Activated CD8-positive, alpha-beta T cell treated with anti-CD3 and anti-CD28 coated beads for 36 hours (primary cell): Measurements from ENCODE around the gene RNF187. TPM values are rescaled to one million over a fixed set of nuclear protein-coding genes. Genes with fewer than 3 reads are reported as not detected.

Source experiments
- ATAC-seq: fragments of 200-7000 bp; cut with Tn5 transposase; one replicate; pipeline ENCODE4 v1.10.0; 2021; ENCODE audit warnings: mild to moderate bottlenecking, moderate library complexity
- CTCF ChIA-PET: fragments of 350-600 bp; sonication (Branson Sonifier 250); formaldehyde crosslinking; loops from one replicate; lab custom pipeline; 2021; ENCODE audit warnings: antibody characterized with exemption; lab: Charles Lee
- POLR2A ChIA-PET: fragments of 350-600 bp; sonication (Branson Sonifier 250); formaldehyde crosslinking; loops from one replicate; lab custom pipeline; 2021; ENCODE audit warnings: antibody characterized with exemption; lab: Charles Lee
- DNase-seq: peaks from one replicate; pipeline ENCODE4 v3.0.0-alpha.2; 2020
- H3K27ac Mint-ChIP-seq: one replicate; pipeline ENCODE4 v1.8.0; 2021; ENCODE audit warnings: mild to moderate bottlenecking, mixed read lengths
- H3K27me3 Mint-ChIP-seq: one replicate; pipeline ENCODE4 v1.8.0; 2021; ENCODE audit warnings: mixed read lengths
- H3K36me3 Mint-ChIP-seq: one replicate; pipeline ENCODE4 v1.8.0; 2021; ENCODE audit warnings: low read depth, mixed read lengths
- H3K4me1 Mint-ChIP-seq: one replicate; pipeline ENCODE4 v1.8.0; 2021; ENCODE audit warnings: low read depth, mixed read lengths
- H3K4me3 Mint-ChIP-seq: one replicate; pipeline ENCODE4 v1.8.0; 2021; ENCODE audit warnings: mild to moderate bottlenecking, moderate library complexity, mixed read lengths
- H3K9me3 Mint-ChIP-seq: one replicate; pipeline ENCODE4 v1.8.0; 2021; ENCODE audit warnings: mixed read lengths
- CTCF ChIP-seq: fragments of 200-600 bp; IDR thresholded peaks from one replicate; pipeline ENCODE4 v1.8.0; 2022; ENCODE audit warnings: antibody characterized with exemption, mild to moderate bottlenecking
- intact Hi-C: fragments of 100-400 bp; cut with micrococcal nuclease; formaldehyde crosslinking; loops from one replicate; pipeline ENCODE4 v1.10.0; 2022
- total RNA-seq, 2 experiments: library from RNA; stranded (reverse); gene quantifications; one replicate each; pipeline ENCODE4 v1.2.3, GENCODE V29; 2021

RNF187 gene
- total RNA-seq: 100 to 1,000 TPM; 147 TPM

- Mint-ChIP-seq H3K4me3 (peak within 1 kb of the TSS; percentile 96), H3K36me3 (peaks cover 32% of the 10 kb centered on the region), H3K9me3 (no peaks in the 10 kb centered on the region), H3K27me3 (no peaks in the 10 kb centered on the region), H3K27ac (peak within 1 kb of the TSS; percentile 99), H3K4me1 (peaks cover 39% of the 10 kb centered on the region)
- DNase-seq (peak; percentile 54), ATAC-seq (peak; percentile 28)
- ChIA-PET POLR2A (interaction anchor here (0.7 to 5.6 kb wide), 7 partner anchors 11 to 753 kb away, joined by 4 to 30 read pairs (median 8); partner anchors contain the start of gene JMJD4), CTCF (interaction anchor here (0.9 to 3.8 kb wide), 7 partner anchors 13 to 357 kb away, joined by 3 to 26 read pairs (median 16); a partner anchor contains a TSS)
- intact Hi-C loops: no loop called here
- TF ChIP-seq CTCF: no peak
Observed at GRCh38 chr1:228487336-228488124, at the start of gene RNF187. TSS of gene RNF187 (plus strand) at chr1:228487382.

- CTCF ChIA-PET: interaction anchor here (1.5 kb wide), 1 partner anchor 63 kb away, joined by 4 read pairs; no protein-coding TSS in a partner anchor
- TF ChIP-seq CTCF: no peak
- POLR2A ChIA-PET: no interaction called here
- no peak for DNase-seq
- no peaks in the 10 kb centered on the region for H3K36me3 Mint-ChIP-seq
- intact Hi-C loops: no loop called here
- no peak for ATAC-seq
- no peak overlapping the region for H3K4me3 Mint-ChIP-seq
- H3K27ac Mint-ChIP-seq: no peak overlapping the region
- no peaks in the 10 kb centered on the region for H3K9me3 Mint-ChIP-seq
- H3K27me3 Mint-ChIP-seq: peaks cover 30% of the 10 kb centered on the region
- no peaks in the 10 kb centered on the region for H3K4me1 Mint-ChIP-seq
Observed at GRCh38 chr1:228437424-228437962, 49.7 kb upstream of the RNF187 start.

- Mint-ChIP-seq H3K9me3 (no peaks in the 10 kb centered on the region), H3K4me1 (no peaks in the 10 kb centered on the region), H3K4me3 (no peak overlapping the region), H3K27me3 (peaks cover 33% of the 10 kb centered on the region), H3K36me3 (no peaks in the 10 kb centered on the region), H3K27ac (no peak overlapping the region)
- no peak for TF ChIP-seq CTCF
- ChIA-PET POLR2A (no interaction called here), CTCF (interaction anchor here (1.5 kb wide), 1 partner anchor 63 kb away, joined by 4 read pairs; no protein-coding TSS in a partner anchor)
- ATAC-seq: no peak
- no peak for DNase-seq
- intact Hi-C loops: no loop called here
Observed at GRCh38 chr1:228438266-228438665, 48.9 kb upstream of the RNF187 start.

- DNase-seq (no peak), ATAC-seq (no peak)
- Mint-ChIP-seq H3K4me1 (peaks cover 8% of the 10 kb centered on the region), H3K4me3 (no peak overlapping the region), H3K27me3 (peaks cover 46% of the 10 kb centered on the region), H3K36me3 (no peaks in the 10 kb centered on the region), H3K27ac (no peak overlapping the region), H3K9me3 (no peaks in the 10 kb centered on the region)
- TF ChIP-seq CTCF: no peak
- POLR2A ChIA-PET: no interaction called here
- CTCF ChIA-PET: interaction anchor here (0.6 kb wide), 1 partner anchor 441 kb away, joined by 3 read pairs; no protein-coding TSS in a partner anchor
- intact Hi-C loops: no loop called here
Observed at GRCh38 chr1:228440761-228441500, 46.3 kb upstream of the RNF187 start.
